Ishikawa (cell line): ENCODE results near the gene MIB1.

Experiments
- CEBPB ChIP-seq: IDR thresholded peaks from 2 replicates; pipeline ENCODE4 v1.6.1; 2012
- CREB1 ChIP-seq: IDR thresholded peaks from 2 replicates; pipeline ENCODE4 v1.6.1; 2012; ENCODE audit warnings: low read depth
- EGR1 ChIP-seq: IDR thresholded peaks from 2 replicates; pipeline ENCODE4 v1.6.1; 2012
- EP300 ChIP-seq: IDR thresholded peaks from 2 replicates; pipeline ENCODE4 v1.6.1; 2012; ENCODE audit warnings: borderline replicate concordance
- FOXM1 ChIP-seq: IDR thresholded peaks from 2 replicates; pipeline ENCODE4 v1.6.1; 2012; ENCODE audit warnings: low read depth, borderline replicate concordance
- NFIC ChIP-seq: IDR thresholded peaks from 2 replicates; pipeline ENCODE4 v1.6.1; 2012
- RAD21 ChIP-seq: IDR thresholded peaks from 2 replicates; pipeline ENCODE4 v1.6.1; 2012; ENCODE audit warnings: low read depth
- REST ChIP-seq: IDR thresholded peaks from 2 replicates; pipeline ENCODE4 v1.6.1; 2012; ENCODE audit warnings: low read depth, mild to moderate bottlenecking
- TAF1 ChIP-seq: IDR thresholded peaks from 2 replicates; pipeline ENCODE4 v1.6.1; 2012; ENCODE audit warnings: low read depth, mild to moderate bottlenecking
- TCF12 ChIP-seq: IDR thresholded peaks from 2 replicates; pipeline ENCODE4 v1.6.1; 2012; ENCODE audit warnings: low read depth
- TEAD4 ChIP-seq: IDR thresholded peaks from 2 replicates; pipeline ENCODE4 v1.6.1; 2012
- YY1 ChIP-seq: IDR thresholded peaks from 2 replicates; pipeline ENCODE4 v1.6.1; 2012; ENCODE audit warnings: low read depth
- ZBTB7A ChIP-seq: IDR thresholded peaks from 2 replicates; pipeline ENCODE4 v1.6.1; 2012; ENCODE audit warnings: low read depth
- TF ChIP-seq, protein P1 (sequence below): IDR thresholded peaks from 2 replicates; pipeline ENCODE4 v1.6.1; 2012
- TF ChIP-seq, protein P2 (sequence below): IDR thresholded peaks from 2 replicates; pipeline ENCODE4 v1.6.1; 2012

MIB1 gene

DNA sequence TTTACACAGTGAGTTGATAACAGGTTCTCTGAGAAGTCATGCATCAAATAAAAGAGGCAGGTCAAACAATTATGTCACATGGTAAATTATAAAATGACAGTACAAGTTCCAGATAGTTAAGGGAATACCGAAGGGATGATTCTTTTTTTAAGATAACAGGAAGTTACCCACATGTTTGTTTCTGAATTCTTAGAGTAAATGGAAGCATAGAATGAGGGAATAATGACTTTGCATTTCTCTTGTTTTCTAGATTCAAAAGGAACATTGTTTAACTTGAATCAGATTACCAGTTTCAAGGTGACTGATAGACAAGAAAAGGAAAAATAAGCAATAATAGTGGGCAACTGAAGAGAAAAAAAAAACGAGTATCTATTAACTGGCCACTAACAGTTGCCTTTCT, 124.5 kb downstream of the MIB1 start:
- TF ChIP-seq TAF1 (no peak), NFIC (no peak), ZBTB7A (no peak), RAD21 (no peak), CEBPB (no peak), EGR1 (no peak), TCF12 (no peak), TEAD4 (no peak), EP300 (no peak), REST (no peak), YY1 (no peak), FOXM1 (no peak), CREB1 (no peak)
- TF ChIP-seq, protein P1, sequence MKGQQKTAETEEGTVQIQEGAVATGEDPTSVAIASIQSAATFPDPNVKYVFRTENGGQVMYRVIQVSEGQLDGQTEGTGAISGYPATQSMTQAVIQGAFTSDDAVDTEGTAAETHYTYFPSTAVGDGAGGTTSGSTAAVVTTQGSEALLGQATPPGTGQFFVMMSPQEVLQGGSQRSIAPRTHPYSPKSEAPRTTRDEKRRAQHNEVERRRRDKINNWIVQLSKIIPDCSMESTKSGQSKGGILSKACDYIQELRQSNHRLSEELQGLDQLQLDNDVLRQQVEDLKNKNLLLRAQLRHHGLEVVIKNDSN: no peak
- TF ChIP-seq, protein P2, sequence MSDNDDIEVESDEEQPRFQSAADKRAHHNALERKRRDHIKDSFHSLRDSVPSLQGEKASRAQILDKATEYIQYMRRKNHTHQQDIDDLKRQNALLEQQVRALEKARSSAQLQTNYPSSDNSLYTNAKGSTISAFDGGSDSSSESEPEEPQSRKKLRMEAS: no peak

- TF ChIP-seq, protein P1: no peak
- TF ChIP-seq YY1 (no peak), TAF1 (no peak), EP300 (no peak), CEBPB (no peak), FOXM1 (no peak), CREB1 (no peak), ZBTB7A (no peak), EGR1 (no peak), RAD21 (no peak), REST (no peak), NFIC (no peak), TCF12 (no peak), TEAD4 (no peak)
- TF ChIP-seq, protein P2: no peak
Observed at GRCh38 chr18:21868770-21869169, 128.2 kb downstream of the MIB1 start.

- TF ChIP-seq EGR1: no peak
- no peak for TF ChIP-seq ZBTB7A
- TF ChIP-seq, protein P2: no peak
- TF ChIP-seq, protein P1: no peak
- TF ChIP-seq TCF12: no peak
- no peak for TF ChIP-seq CREB1
- TF ChIP-seq RAD21: no peak
- no peak for TF ChIP-seq YY1
- no peak for TF ChIP-seq EP300
- TF ChIP-seq FOXM1: no peak
- TF ChIP-seq TAF1: no peak
- TF ChIP-seq CEBPB: no peak
- TF ChIP-seq REST: no peak
- no peak for TF ChIP-seq NFIC
- TF ChIP-seq TEAD4: no peak
Observed at GRCh38 chr18:21889570-21889969, 149.0 kb downstream of the MIB1 start.

DNA sequence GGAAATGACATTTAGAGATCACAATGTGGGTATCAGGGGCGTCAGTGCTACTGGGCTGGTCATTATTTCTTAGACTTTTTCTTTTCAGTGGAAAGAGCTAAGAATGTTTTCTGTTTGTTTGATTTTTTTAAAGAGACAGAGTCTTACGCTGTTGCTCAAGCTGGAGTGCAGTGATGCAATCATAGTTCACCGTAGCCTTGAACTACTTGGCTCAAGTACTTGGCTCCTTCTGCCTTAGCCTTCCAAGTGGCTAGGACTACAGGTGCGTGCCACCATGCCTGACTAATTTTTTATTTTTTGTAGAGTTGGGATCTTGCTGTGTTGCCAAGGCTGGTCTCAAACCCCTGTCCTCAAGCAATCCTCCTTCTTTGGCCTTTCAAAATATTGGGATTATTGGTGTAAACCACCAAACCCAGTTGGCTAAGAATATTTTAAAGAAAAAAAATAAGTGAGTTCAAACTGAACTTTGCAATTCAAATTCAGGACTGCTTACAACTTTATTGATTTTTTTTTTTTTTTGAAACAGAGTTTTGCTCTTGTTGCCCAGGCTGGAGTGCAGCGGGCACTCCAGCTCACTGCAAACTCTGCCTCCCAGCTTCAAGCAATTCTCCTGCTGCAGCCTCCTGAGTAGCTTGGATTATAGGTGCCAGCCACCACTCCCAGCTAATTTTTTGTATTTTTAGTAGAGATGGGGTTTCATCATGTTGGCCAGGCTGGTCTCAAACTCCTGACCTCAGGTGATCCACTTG, 154.2 kb downstream of the MIB1 start:
- TF ChIP-seq CEBPB (peak; percentile 56; the same call in 1 of the 2 replicates), REST (no peak), YY1 (no peak)
